ENCODE results near the gene NECAB3.
"Not testable (repeated sequence)": the region's sequence is repeated elsewhere in the genome, so short reads cannot be mapped to it uniquely, and the experiment has no call there.

Gene NECAB3

GRCh38 chr20:33648396-33649004, 25.7 kb downstream of the NECAB3 start:
- no peak for FAIRE-seq

GRCh38 chr20:33647603-33648395, 26.4 kb downstream of the NECAB3 start:
- FAIRE-seq, result no peak

GRCh38 chr20:33646959-33647602, 27.1 kb downstream of the NECAB3 start:
- not testable (repeated sequence) for FAIRE-seq

- no peak for FAIRE-seq
Observed at GRCh38 chr20:33646191-33646590, 28.0 kb downstream of the NECAB3 start.

GRCh38 chr20:33645396-33645795, 28.8 kb downstream of the NECAB3 start:
- no peak for FAIRE-seq

GRCh38 chr20:33645072-33645358, 29.2 kb downstream of the NECAB3 start:
- no peak for FAIRE-seq

- no peak for FAIRE-seq
Observed at GRCh38 chr20:33644313-33645071, 29.7 kb downstream of the NECAB3 start.

GRCh38 chr20:33640287-33640686, 33.9 kb downstream of the NECAB3 start:
- no peak for FAIRE-seq

- FAIRE-seq, result no peak
Observed at GRCh38 chr20:33636776-33637175, 37.5 kb downstream of the NECAB3 start.

GRCh38 chr20:33635341-33635740, 38.9 kb downstream of the NECAB3 start:
- FAIRE-seq, result no peak

GRCh38 chr20:33631910-33632309, 42.3 kb downstream of the NECAB3 start:
- FAIRE-seq, result not testable (repeated sequence)

GRCh38 chr20:33630507-33630906, 43.7 kb downstream of the NECAB3 start:
- no peak for FAIRE-seq

- no peak for FAIRE-seq
Observed at GRCh38 chr20:33629979-33630378, 44.2 kb downstream of the NECAB3 start.

- no peak for FAIRE-seq
Observed at GRCh38 chr20:33629533-33629932, 44.7 kb downstream of the NECAB3 start.

GRCh38 chr20:33627577-33628216, 46.5 kb downstream of the NECAB3 start:
- FAIRE-seq, result no peak

- no peak for FAIRE-seq
Observed at GRCh38 chr20:33626190-33626589, 48.0 kb downstream of the NECAB3 start.

- no peak for FAIRE-seq
Observed at GRCh38 chr20:33624399-33624798, 49.8 kb downstream of the NECAB3 start.

- FAIRE-seq, result no peak
Observed at GRCh38 chr20:33622705-33623365, 51.4 kb downstream of the NECAB3 start.

- no peak for FAIRE-seq
Observed at GRCh38 chr20:33621717-33622400, 52.4 kb downstream of the NECAB3 start.

GRCh38 chr20:33612001-33612400, 62.2 kb downstream of the NECAB3 start:
- FAIRE-seq, result no peak

GRCh38 chr20:33611106-33611505, 63.1 kb downstream of the NECAB3 start:
- FAIRE-seq, result no peak

GRCh38 chr20:33609504-33609903, 64.7 kb downstream of the NECAB3 start:
- no peak for FAIRE-seq

All from islet of Langerhans (tissue), 1 donor.